ENCODE measurements around the gene TMIGD2. TPM values are rescaled to one million over a fixed set of nuclear protein-coding genes. Genes with fewer than 3 reads are reported as not detected.
"Not testable (repeated sequence)": the region's sequence is repeated elsewhere in the genome, so short reads cannot be mapped to it uniquely, and the experiment has no call there.

Gene TMIGD2
- total and polyA plus RNA-seq, 4 donors: 0.23 to 1.4 (median 0.26) TPM; not detected in 1

DNA sequence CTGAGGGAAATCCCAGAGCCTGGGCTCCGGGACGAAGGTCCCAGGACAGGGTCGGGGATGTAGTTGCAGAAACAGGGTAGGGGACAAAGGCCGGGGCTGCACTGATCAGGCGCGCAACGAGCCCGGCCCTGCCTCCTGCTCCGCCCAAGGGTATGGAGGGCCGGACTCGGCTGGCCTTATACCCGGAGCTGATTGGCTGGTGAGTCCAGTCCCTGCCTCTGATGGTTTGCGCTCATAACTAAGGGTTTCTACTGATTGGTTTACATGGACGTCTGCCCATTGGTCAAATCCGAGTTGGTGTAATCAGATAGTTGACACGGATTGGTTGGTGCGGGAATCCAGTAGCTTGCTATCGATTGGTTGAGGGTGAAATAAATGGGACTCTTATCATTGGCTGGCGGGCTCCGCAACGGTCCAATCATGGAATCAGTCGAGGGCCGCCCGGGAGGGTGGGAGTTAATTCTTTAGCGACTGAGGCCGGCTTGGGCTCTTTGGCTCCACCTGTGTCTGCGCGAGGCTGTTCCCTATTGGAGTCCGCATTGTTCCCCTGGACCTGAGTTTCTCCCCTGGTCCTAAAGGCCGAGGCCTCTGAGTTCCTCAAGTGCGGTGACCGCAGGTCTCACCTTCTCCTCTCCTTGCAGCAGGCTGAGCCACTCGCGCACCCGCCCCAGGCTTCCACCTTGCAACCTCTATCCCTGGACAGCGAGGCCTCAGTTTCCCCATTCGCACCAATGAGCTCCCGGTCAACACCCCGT lies 40.6 kb upstream of the TMIGD2 start:
- peak; percentile 97 for ATAC-seq (ENCODE audit: low FRiP score)
- H3K9me3 ChIP-seq (ENCODE audit: control insufficient read depth, low read length): no peaks in the 10 kb centered on the region
- peak overlapping the region; percentile 57 to 71 for H3K4me3 ChIP-seq (ENCODE audit: low read length in 2 of 2)
- peaks cover 0 to 2% of the 10 kb centered on the region in 2 donors for H3K4me1 ChIP-seq (ENCODE audit: control insufficient read depth in 1 of 2, insufficient read depth in 2 of 2, low read length in 2 of 2)
- intact Hi-C loops (cut with DNase I): loop anchor here (1.0 to 5.0 kb wide), 4 partner anchors 32 to 96 kb away; partner anchors contain the start of genes SH3GL1 (in 2 of the 2), CHAF1A (in 1 of the 2) and YJU2 (in 1 of the 2)
- WGBS, 2 donors: 0% methylated on average over 39 of the region's 39 CpGs
- peak; percentile 96 to 98 for DNase-seq
- H3K27ac ChIP-seq (ENCODE audit: low read depth in 1 of 2, low read length in 2 of 2): peak overlapping the region in 1 of 2 donors; percentile 54
- H3K27me3 ChIP-seq (ENCODE audit: control insufficient read depth in 1 of 2, insufficient read depth in 2 of 2, low read length in 1 of 2): no peaks in the 10 kb centered on the region
- no peaks in the 10 kb centered on the region for H3K36me3 ChIP-seq (ENCODE audit: control insufficient read depth in 1 of 2, insufficient read depth in 2 of 2, low read length in 1 of 2)

DNA sequence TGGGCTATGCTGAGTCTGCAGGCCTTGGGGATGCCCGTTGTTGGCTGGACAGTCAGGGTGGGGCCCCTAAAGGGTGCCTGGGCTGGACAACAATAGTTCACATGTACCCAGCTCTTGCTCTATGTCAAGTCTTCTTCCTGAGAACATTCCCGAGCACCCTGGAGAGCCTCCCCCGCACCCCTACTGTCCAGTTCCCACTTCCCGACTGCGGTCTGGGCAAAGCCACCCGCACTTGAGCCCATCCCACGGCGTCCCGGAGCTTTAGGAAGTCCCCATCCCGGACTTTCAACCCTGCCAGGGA lies 40.1 kb upstream of the TMIGD2 start:
- H3K27me3 ChIP-seq (ENCODE audit: control insufficient read depth in 1 of 2, insufficient read depth in 2 of 2, low read length in 1 of 2): no peaks in the 10 kb centered on the region
- H3K4me3 ChIP-seq (ENCODE audit: low read length in 2 of 2): peak overlapping the region in 1 of 2 donors; percentile 71
- WGBS, 2 donors: 1% methylated on average over 10 of the region's 10 CpGs
- H3K27ac ChIP-seq (ENCODE audit: low read depth in 1 of 2, low read length in 2 of 2): peak overlapping the region; percentile 14 to 54
- H3K4me1 ChIP-seq (ENCODE audit: control insufficient read depth in 1 of 2, insufficient read depth in 2 of 2, low read length in 2 of 2): peaks cover 0 to 2% of the 10 kb centered on the region in 2 donors
- intact Hi-C loops (cut with DNase I): loop anchor here (1.0 to 5.0 kb wide), 4 partner anchors 33 to 95 kb away; partner anchors contain the start of genes SH3GL1 (in 2 of the 2), CHAF1A (in 1 of the 2) and YJU2 (in 1 of the 2)
- no peaks in the 10 kb centered on the region for H3K9me3 ChIP-seq (ENCODE audit: control insufficient read depth, low read length)
- H3K36me3 ChIP-seq (ENCODE audit: control insufficient read depth in 1 of 2, insufficient read depth in 2 of 2, low read length in 1 of 2): no peaks in the 10 kb centered on the region
- DNase-seq: no peak
- ATAC-seq (ENCODE audit: low FRiP score): peak; percentile 42

DNA sequence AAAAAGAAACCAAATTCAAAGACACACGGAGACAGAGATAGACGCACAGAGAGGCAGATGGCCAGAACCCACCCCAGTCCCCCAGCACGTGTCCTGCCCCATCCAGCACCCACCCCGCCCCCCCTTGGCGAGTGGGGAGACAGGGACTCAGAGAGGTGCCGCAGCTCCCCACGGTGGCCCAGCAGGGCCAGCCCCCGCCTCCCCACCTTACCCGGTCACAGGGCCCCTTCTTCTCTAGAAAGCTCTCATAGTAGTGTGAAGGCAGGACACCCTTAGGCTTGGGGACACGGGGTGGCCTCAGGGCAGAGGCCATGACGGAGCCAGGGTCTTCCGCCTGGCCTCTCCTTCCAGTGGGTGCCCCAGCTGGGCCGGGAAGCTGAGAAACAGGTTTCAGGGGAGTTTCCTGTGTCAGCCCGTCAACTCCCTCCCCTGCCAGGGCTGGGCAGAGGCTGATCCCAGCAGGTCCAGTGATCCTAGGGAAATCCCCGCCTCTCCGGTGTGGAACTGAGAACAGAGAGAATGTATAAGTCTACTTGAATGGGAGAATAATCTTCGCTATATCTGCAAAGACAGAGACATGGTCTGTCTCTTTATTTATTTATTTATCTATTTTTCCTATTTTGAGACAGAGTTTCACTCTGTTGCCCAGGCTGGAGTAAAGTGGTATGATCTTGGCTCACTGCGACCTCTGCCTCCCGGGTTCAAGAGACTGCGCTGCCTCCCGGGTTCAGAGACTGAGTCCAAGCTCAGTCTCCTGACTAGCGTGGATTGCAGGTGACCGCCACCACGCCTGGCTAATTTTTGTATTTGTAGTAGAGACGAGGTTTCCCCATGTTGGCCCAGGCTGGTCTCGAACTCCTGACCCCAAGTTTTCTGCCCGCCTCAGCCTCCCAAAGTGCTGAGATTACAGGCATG lies 36.5 kb upstream of the TMIGD2 start, which contains the start of gene STAP2:
Gene STAP2, minus strand, starts transcription at position 387 of the 915 bp plus-strand sequence. Its CDS starts 74 bp downstream, at position 313.
- DNase-seq (no peak), ATAC-seq (ENCODE audit: low FRiP score) (no peak)
- Histone ChIP-seq H3K4me3 (ENCODE audit: low read length in 2 of 2) (peak within 1 kb of the TSS in 1 of 2 donors; percentile 30), H3K27me3 (ENCODE audit: control insufficient read depth in 1 of 2, insufficient read depth in 2 of 2, low read length in 1 of 2) (no peaks in the 10 kb centered on the region), H3K27ac (ENCODE audit: low read depth in 1 of 2, low read length in 2 of 2) (no peak within 1 kb of the TSS), H3K4me1 (ENCODE audit: control insufficient read depth in 1 of 2, insufficient read depth in 2 of 2, low read length in 2 of 2) (peaks cover 0 to 2% of the 10 kb centered on the region in 2 donors), H3K36me3 (ENCODE audit: control insufficient read depth in 1 of 2, insufficient read depth in 2 of 2, low read length in 1 of 2) (no peaks in the 10 kb centered on the region), H3K9me3 (ENCODE audit: control insufficient read depth, low read length) (no peaks in the 10 kb centered on the region)
- intact Hi-C loops (cut with DNase I): no loop called here
- WGBS, 2 donors: 59 to 61% methylated on average over 27 of the region's 27 CpGs

DNA sequence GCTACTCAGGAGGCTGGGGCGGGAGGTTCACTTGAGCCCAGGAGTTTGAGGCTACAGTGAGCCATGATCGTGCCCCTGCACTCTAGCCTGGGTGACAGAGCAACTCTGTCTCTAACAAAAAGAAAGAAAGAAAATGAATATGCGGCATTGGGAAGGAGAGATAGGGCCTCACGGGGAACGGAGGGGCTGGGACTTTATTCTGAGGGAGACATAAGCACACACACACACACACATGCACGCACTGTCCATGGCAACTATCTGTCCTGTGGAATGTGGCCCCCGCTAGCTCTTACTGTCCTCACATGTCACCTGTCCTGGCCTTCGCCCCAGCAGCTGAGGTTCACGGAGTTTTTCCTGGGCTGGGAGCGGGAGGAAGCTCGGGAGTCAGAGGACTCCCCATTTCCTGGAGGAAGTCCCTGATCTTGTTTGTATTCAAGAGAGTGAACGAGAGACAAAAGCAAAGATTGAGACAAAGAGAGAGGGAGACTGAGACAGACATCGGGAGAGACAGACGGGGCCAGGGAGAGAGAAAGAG lies 35.8 kb upstream of the TMIGD2 start:
- Histone ChIP-seq H3K27ac (ENCODE audit: low read depth in 1 of 2, low read length in 2 of 2) (no peak overlapping the region), H3K9me3 (ENCODE audit: control insufficient read depth, low read length) (no peaks in the 10 kb centered on the region), H3K27me3 (ENCODE audit: control insufficient read depth in 1 of 2, insufficient read depth in 2 of 2, low read length in 1 of 2) (no peaks in the 10 kb centered on the region), H3K4me1 (ENCODE audit: control insufficient read depth in 1 of 2, insufficient read depth in 2 of 2, low read length in 2 of 2) (peaks cover 0 to 2% of the 10 kb centered on the region in 2 donors), H3K36me3 (ENCODE audit: control insufficient read depth in 1 of 2, insufficient read depth in 2 of 2, low read length in 1 of 2) (no peaks in the 10 kb centered on the region), H3K4me3 (ENCODE audit: low read length in 2 of 2) (peak overlapping the region in 1 of 2 donors; percentile 30)
- intact Hi-C loops (cut with DNase I): no loop called here
- DNase-seq (no peak), ATAC-seq (ENCODE audit: low FRiP score) (no peak)
- 20 to 29% methylated on average over 14 of the region's 14 CpGs for whole genome bisulfite sequencing, 2 donors

DNA sequence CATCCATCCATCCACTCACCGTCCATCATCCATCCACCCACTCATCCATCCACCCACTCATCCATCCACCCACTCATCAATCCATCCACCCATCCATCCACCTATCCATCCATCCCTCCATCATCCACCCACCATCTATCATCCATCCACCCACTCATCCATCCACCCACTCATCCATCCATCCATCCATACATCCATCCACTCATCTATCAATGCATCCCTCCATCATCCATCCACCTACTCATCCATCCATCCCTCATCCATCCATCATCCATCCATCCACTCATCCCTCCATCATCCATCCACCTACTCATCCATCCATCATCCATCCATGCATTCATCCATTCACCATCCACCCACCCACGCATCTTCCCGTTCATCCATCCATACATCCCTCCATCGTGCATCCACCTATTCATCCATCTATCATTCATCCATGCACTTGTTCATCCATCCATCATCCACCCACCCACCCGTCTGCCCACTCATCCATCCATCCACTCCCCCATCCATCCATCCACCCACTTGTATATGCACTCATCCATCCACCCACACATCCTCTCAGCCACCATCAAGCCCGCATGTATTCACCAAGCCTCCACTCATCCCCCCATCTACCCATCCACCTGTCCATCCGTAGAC lies 32.9 kb upstream of the TMIGD2 start:
- ATAC-seq (ENCODE audit: low FRiP score) (no peak), DNase-seq (no peak)
- intact Hi-C loops (cut with DNase I): no loop called here
- Histone ChIP-seq H3K4me3 (ENCODE audit: low read length in 2 of 2) (no peak overlapping the region), H3K36me3 (ENCODE audit: control insufficient read depth in 1 of 2, insufficient read depth in 2 of 2, low read length in 1 of 2) (no peaks in the 10 kb centered on the region), H3K27ac (ENCODE audit: low read depth in 1 of 2, low read length in 2 of 2) (no peak overlapping the region), H3K9me3 (ENCODE audit: control insufficient read depth, low read length) (no peaks in the 10 kb centered on the region), H3K27me3 (ENCODE audit: control insufficient read depth in 1 of 2, insufficient read depth in 2 of 2, low read length in 1 of 2) (no peaks in the 10 kb centered on the region), H3K4me1 (ENCODE audit: control insufficient read depth in 1 of 2, insufficient read depth in 2 of 2, low read length in 2 of 2) (no peaks in the 10 kb centered on the region)
- 89 to 92% methylated on average over 7 of the region's 7 CpGs for WGBS, 2 donors

DNA sequence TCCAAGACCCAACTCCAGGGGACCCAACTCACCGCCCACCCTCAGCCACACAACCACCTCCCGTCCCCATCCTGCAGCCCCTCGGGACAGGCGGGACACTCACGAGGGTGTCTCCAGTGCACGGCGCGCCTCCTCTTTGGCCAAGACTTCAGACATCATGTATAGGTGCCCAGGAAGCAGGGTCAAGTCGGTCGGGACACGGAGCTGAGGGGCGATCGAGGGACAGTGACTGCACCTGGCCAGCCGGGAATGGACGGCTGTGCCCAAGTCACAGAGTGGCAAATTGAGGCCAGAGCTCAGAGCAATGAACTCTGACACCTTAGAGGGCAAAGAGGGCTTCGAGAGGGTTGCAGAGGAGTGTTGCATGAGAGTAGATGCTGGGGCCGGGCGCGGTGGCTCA lies 27.7 kb upstream of the TMIGD2 start:
- no peak for ATAC-seq (ENCODE audit: low FRiP score)
- intact Hi-C loops (cut with DNase I): no loop called here

DNA sequence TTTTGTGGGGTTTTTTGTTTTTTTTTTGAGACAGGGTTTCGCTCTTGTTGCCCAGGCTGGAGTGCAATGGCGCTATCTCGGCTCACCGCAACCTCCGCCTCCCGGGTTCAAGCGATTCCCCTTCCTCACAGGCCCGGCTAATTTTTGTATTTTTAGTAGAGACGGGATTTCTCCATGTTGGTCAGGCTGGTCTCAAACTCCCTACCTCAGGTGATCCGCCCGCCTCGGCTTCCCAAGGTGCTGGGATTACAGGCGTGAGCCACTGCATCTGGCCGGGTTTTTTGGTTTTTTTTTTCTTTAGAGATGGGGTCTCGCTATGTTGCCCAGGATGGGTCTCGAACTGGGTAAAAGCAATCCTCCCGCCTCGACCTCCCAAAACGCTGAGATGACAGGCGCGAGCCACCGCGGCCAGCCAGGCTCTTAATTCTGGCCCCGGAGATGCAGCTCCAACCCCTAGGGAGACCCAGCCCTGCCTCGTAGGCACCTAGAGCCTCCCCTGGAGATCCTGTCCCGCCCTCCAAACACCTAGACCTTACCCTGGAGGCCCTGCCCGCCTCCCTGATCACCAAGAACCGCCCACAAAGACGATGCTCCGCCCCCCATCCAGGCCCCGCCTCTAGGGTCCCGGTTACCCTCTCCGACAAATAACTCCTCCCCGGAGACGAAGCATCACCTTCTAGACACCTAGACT lies 26.9 kb upstream of the TMIGD2 start:
- H3K4me3 ChIP-seq (ENCODE audit: low read length in 2 of 2); intact Hi-C loops (cut with DNase I); H3K27me3 ChIP-seq (ENCODE audit: control insufficient read depth in 1 of 2, insufficient read depth in 2 of 2, low read length in 1 of 2); H3K36me3 ChIP-seq (ENCODE audit: control insufficient read depth in 1 of 2, insufficient read depth in 2 of 2, low read length in 1 of 2); H3K27ac ChIP-seq (ENCODE audit: low read depth in 1 of 2, low read length in 2 of 2); ATAC-seq (ENCODE audit: low FRiP score); H3K4me1 ChIP-seq (ENCODE audit: control insufficient read depth in 1 of 2, insufficient read depth in 2 of 2, low read length in 2 of 2); H3K9me3 ChIP-seq (ENCODE audit: control insufficient read depth, low read length); DNase-seq: not testable (repeated sequence)
- 22 to 38% methylated on average over 31 to 35 of the region's 35 CpGs for WGBS, 2 donors

More for the DNA sequence above, 27.7 kb upstream of the TMIGD2 start:
- Histone ChIP-seq H3K27me3 (ENCODE audit: control insufficient read depth in 1 of 2, insufficient read depth in 2 of 2, low read length in 1 of 2) (no peaks in the 10 kb centered on the region), H3K27ac (ENCODE audit: low read depth in 1 of 2, low read length in 2 of 2) (no peak overlapping the region), H3K4me3 (ENCODE audit: low read length in 2 of 2) (no peak overlapping the region), H3K4me1 (ENCODE audit: control insufficient read depth in 1 of 2, insufficient read depth in 2 of 2, low read length in 2 of 2) (no peaks in the 10 kb centered on the region), H3K9me3 (ENCODE audit: control insufficient read depth, low read length) (no peaks in the 10 kb centered on the region), H3K36me3 (ENCODE audit: control insufficient read depth in 1 of 2, insufficient read depth in 2 of 2, low read length in 1 of 2) (no peaks in the 10 kb centered on the region)
- whole genome bisulfite sequencing, 2 donors: 94 to 95% methylated on average over 19 of the region's 19 CpGs
- DNase-seq: no peak
